Right atrium auricular region (tissue), 2 donors: ENCODE data around the gene PROZ. TPM values are rescaled to one million over a fixed set of nuclear protein-coding genes. Genes with fewer than 3 reads are reported as not detected.

Source experiments
- DNase-seq: peaks from one replicate; pipeline ENCODE4 v3.0.0-alpha.2; 2019; ENCODE audit warnings: low spot score
- H3K27ac ChIP-seq, 2 donors: fragments of 200-600 bp; sonication (generic); 1 replicate in 1 of 2; 2 replicates in 1 of 2; pipeline ENCODE4 v1.5.1; 2016 to 2019
- H3K27me3 ChIP-seq, 2 donors: fragments of 200-600 bp; sonication (generic); one replicate each; pipeline versions ENCODE4 v1.5.1 to v1.6.0; 2017 to 2019
- H3K36me3 ChIP-seq: fragments of 200-600 bp; sonication (generic); one replicate; pipeline ENCODE4 v1.5.1; 2016
- H3K4me1 ChIP-seq, 2 donors: fragments of 200-600 bp; sonication (generic); one replicate each; pipeline versions ENCODE4 v1.5.1 to v1.6.0; 2017 to 2019
- H3K4me3 ChIP-seq, 2 donors: fragments of 200-600 bp; sonication (generic); 1 replicate in 1 of 2; 2 replicates in 1 of 2; pipeline ENCODE4 v1.5.1; 2017 to 2019; ENCODE audit warnings: mild to moderate bottlenecking in 1 of 2, moderate library complexity in 1 of 2
- H3K9me3 ChIP-seq, 2 donors: fragments of 200-600 bp; sonication (generic); one replicate each; pipeline ENCODE4 v1.5.1; 2019
- CTCF ChIP-seq, 2 donors: fragments of 200-600 bp; sonication (generic); IDR thresholded peaks; one replicate each; pipeline ENCODE4 v1.5.1; 2019; ENCODE audit warnings: antibody characterized with exemption in 2 of 2
- total RNA-seq, 2 donors: library from RNA; depleted of rRNA; stranded (reverse); fragments of >200 nt; gene quantifications; one replicate each; pipeline ENCODE4 v1.1.0, GENCODE V29; 2016

The PROZ gene
- total RNA-seq, 2 donors from 2014 or later, result not detected

- peaks cover 0 to 12% of the 10 kb centered on the region in 2 donors for H3K27me3 ChIP-seq
These were observed 45.3 kb upstream of the PROZ start for GRCh38 chr13:113112893-113113845.

GRCh38 chr13:113113846-113114271 lies 44.6 kb upstream of the PROZ start:
- Histone ChIP-seq H3K9me3 (no peaks in the 10 kb centered on the region), H3K27me3 (peaks cover 0 to 12% of the 10 kb centered on the region in 2 donors), H3K36me3 (no peaks in the 10 kb centered on the region), H3K27ac (no peak overlapping the region), H3K4me1 (peaks cover 0 to 17% of the 10 kb centered on the region in 2 donors), H3K4me3 (no peak overlapping the region)
- TF ChIP-seq CTCF (IDR thresholded peaks at IDR 0.05), result no peak
- DNase-seq, result no peak

More at GRCh38 chr13:113112893-113113845, 45.3 kb upstream of the PROZ start:
- no peak for DNase-seq
- H3K4me3 ChIP-seq, result no peak overlapping the region
- peaks cover 0 to 17% of the 10 kb centered on the region in 2 donors for H3K4me1 ChIP-seq
- H3K9me3 ChIP-seq, result no peaks in the 10 kb centered on the region
- TF ChIP-seq CTCF (IDR thresholded peaks at IDR 0.05), result no peak
- no peak overlapping the region for H3K27ac ChIP-seq
- H3K36me3 ChIP-seq, result no peaks in the 10 kb centered on the region

- Histone ChIP-seq H3K9me3 (no peaks in the 10 kb centered on the region), H3K27me3 (peaks cover 0 to 8% of the 10 kb centered on the region in 2 donors), H3K27ac (no peak overlapping the region), H3K4me1 (peaks cover 0 to 14% of the 10 kb centered on the region in 2 donors), H3K36me3 (no peaks in the 10 kb centered on the region), H3K4me3 (no peak overlapping the region)
- DNase-seq, result no peak
- no peak for TF ChIP-seq CTCF (IDR thresholded peaks at IDR 0.05)
These were observed 43.7 kb upstream of the PROZ start for GRCh38 chr13:113114511-113115362.

DNA sequence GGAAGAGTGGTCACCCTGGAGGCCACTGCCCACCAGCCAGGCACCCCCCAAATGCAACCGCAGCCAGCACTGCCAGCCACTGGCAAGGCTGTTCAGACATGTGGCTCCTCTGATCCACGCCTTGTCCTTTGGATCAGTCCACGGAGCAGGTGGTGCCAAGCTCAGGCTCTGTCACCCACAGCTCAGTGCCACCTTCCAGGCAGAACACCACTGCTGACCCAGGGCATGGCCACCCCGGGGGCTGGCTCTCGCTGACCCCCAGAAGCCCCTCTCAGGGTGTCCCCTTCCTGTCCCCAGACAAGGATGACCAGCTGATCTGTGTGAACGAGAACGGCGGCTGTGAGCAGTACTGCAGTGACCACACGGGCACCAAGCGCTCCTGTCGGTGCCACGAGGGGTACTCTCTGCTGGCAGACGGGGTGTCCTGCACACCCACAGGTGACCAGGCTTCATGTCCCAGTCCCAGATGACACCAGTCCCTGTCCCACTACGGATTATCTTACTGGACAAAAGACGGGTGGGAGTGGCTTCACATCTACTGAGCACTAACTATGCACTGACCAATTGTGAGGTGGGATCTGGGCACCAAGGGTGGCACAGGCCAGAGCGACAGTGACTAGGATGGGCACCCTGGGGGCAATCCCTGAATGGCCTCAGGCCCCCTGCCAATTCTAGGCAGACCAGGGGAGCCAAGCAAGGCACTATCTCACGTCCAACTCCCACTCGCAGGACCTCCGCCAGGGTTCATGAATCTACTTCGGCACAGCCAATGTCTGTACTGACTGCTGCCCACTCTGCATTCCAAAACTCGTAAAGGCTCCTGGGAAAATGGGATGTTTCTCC lies 42.9 kb upstream of the PROZ start:
- H3K27ac ChIP-seq, result no peak overlapping the region
- H3K27me3 ChIP-seq, result no peaks in the 10 kb centered on the region
- no peaks in the 10 kb centered on the region for H3K9me3 ChIP-seq
- no peak overlapping the region for H3K4me3 ChIP-seq
- TF ChIP-seq CTCF (IDR thresholded peaks at IDR 0.05), result no peak
- peaks cover 0 to 5% of the 10 kb centered on the region in 2 donors for H3K4me1 ChIP-seq
- H3K36me3 ChIP-seq, result no peaks in the 10 kb centered on the region
- no peak for DNase-seq

GRCh38 chr13:113116206-113116800 lies 42.1 kb upstream of the PROZ start:
- Histone ChIP-seq H3K4me1 (no peaks in the 10 kb centered on the region), H3K27me3 (no peaks in the 10 kb centered on the region), H3K27ac (no peak overlapping the region), H3K4me3 (no peak overlapping the region), H3K9me3 (no peaks in the 10 kb centered on the region), H3K36me3 (no peaks in the 10 kb centered on the region)
- DNase-seq, result no peak
- no peak for TF ChIP-seq CTCF (IDR thresholded peaks at IDR 0.05)
